GM19455 (cell line): Measurements from ENCODE around the gene ZFAND4.
A peak's percentile ranks its signal among the peaks of the same experiment; 100 is the strongest.
"Not testable (repeated sequence)": the region's sequence is repeated elsewhere in the genome, so short reads cannot be mapped to it uniquely, and the experiment has no call there.

Experiments used
- ATAC-seq: cut with Tn5 transposase; IDR thresholded peaks from one replicate; pipeline ENCODE4 v1.9.1; 2021; ENCODE audit not compliant: unreplicated experiment

The ZFAND4 gene

GRCh38 chr10:45644527-45644926, 28.0 kb downstream of the ZFAND4 start:
- no peak for ATAC-seq

- no peak for ATAC-seq
Observed at GRCh38 chr10:45640941-45641340, 31.6 kb downstream of the ZFAND4 start.

- no peak for ATAC-seq
Observed at GRCh38 chr10:45640049-45640448, 32.5 kb downstream of the ZFAND4 start.

GRCh38 chr10:45627412-45628048, 45.0 kb downstream of the ZFAND4 start:
- ATAC-seq, result no peak

GRCh38 chr10:45625879-45626278, 46.7 kb downstream of the ZFAND4 start:
- ATAC-seq, result no peak

GRCh38 chr10:45624724-45625123, 47.8 kb downstream of the ZFAND4 start:
- no peak for ATAC-seq

GRCh38 chr10:45614869-45615268, 57.7 kb downstream of the ZFAND4 start:
- no peak for ATAC-seq

- no peak for ATAC-seq
Observed at GRCh38 chr10:45612741-45613140, 59.8 kb downstream of the ZFAND4 start.

- ATAC-seq, result no peak
Observed at GRCh38 chr10:45608052-45608451, 64.5 kb downstream of the ZFAND4 start.

GRCh38 chr10:45607276-45607675, 65.3 kb downstream of the ZFAND4 start:
- no peak for ATAC-seq

GRCh38 chr10:45602836-45603235, 69.7 kb downstream of the ZFAND4 start:
- no peak for ATAC-seq

GRCh38 chr10:45602082-45602730, 70.4 kb downstream of the ZFAND4 start:
- no peak for ATAC-seq

GRCh38 chr10:45601254-45601930, 71.2 kb downstream of the ZFAND4 start:
- ATAC-seq, result not testable (repeated sequence)

GRCh38 chr10:45600337-45601253, 72.0 kb downstream of the ZFAND4 start:
- ATAC-seq, result not testable (repeated sequence)

GRCh38 chr10:45599646-45600045, 72.9 kb downstream of the ZFAND4 start:
- ATAC-seq, result no peak

GRCh38 chr10:45599021-45599603, 73.5 kb downstream of the ZFAND4 start:
- no peak for ATAC-seq

- no peak for ATAC-seq
Observed at GRCh38 chr10:45596526-45596925, 76.0 kb downstream of the ZFAND4 start.

- ATAC-seq, result peak; percentile 86
Observed at GRCh38 chr10:45594276-45595157, 78.1 kb downstream of the ZFAND4 start.

- ATAC-seq, result no peak
Observed at GRCh38 chr10:45593938-45594275, 78.7 kb downstream of the ZFAND4 start.

GRCh38 chr10:45592926-45593325, 79.6 kb downstream of the ZFAND4 start:
- no peak for ATAC-seq
